ENCODE measurements around the gene FUT1. TPM values are rescaled to one million over a fixed set of nuclear protein-coding genes. Genes with fewer than 3 reads are reported as not detected.

Gene FUT1
- total RNA-seq, 1 donor from 2014 or later: 13.2 TPM

DNA sequence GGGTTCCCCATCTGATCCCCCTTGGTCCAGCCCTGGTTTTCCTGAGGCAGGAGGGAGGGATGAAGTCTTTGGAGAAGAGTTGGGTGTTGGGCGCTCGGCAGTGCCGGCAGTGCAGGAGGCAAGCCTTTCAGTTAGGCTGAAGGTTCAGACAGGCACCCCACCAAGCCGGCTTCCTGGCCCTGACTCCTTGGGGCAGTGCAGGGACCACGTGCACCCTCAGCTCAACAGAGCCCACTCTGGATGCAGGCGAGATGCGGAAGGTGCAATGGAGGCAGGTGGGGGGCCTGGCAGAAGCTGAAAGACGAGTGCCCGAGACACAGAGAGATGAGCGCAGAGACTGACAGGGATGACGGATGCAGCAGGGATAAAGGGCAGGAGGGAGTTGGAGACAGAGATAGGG, 44.0 kb downstream of the FUT1 start:
- TF ChIP-seq, protein P1, sequence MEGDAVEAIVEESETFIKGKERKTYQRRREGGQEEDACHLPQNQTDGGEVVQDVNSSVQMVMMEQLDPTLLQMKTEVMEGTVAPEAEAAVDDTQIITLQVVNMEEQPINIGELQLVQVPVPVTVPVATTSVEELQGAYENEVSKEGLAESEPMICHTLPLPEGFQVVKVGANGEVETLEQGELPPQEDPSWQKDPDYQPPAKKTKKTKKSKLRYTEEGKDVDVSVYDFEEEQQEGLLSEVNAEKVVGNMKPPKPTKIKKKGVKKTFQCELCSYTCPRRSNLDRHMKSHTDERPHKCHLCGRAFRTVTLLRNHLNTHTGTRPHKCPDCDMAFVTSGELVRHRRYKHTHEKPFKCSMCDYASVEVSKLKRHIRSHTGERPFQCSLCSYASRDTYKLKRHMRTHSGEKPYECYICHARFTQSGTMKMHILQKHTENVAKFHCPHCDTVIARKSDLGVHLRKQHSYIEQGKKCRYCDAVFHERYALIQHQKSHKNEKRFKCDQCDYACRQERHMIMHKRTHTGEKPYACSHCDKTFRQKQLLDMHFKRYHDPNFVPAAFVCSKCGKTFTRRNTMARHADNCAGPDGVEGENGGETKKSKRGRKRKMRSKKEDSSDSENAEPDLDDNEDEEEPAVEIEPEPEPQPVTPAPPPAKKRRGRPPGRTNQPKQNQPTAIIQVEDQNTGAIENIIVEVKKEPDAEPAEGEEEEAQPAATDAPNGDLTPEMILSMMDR (IDR thresholded peaks at IDR 0.05): no peak

DNA sequence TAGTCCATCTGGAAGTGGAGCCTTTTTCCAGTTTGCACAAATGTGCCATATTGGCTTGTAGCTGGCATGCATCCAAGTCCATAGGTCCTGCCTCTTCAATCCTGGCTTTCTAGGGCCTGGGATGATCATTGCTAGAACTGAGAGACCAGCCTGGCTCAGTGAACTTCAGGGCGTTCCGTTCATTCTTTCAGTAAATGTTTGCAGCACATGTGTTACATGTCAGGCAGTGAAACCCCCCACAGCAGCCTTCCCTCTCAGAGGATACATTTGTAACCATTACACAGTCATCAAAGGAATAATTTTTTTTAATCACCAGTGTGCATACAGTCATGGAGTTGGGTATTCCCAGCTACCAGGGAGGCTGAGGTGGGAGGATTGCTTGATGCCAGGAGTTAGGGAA, 47.0 kb downstream of the FUT1 start:
- Histone ChIP-seq H3K27me3 (ENCODE audit: low read depth) (no peaks in the 10 kb centered on the region), H3K36me3 (peaks cover 7% of the 10 kb centered on the region), H3K4me3 (no peak overlapping the region), H3K9me3 (no peaks in the 10 kb centered on the region), H3K27ac (no peak overlapping the region), H3K4me1 (no peaks in the 10 kb centered on the region)
- TF ChIP-seq, protein P1 (IDR thresholded peaks at IDR 0.05): no peak
- no peak for ATAC-seq
- intact Hi-C loops (cut with DNase I): no loop called here
- DNase-seq: no peak

More for the DNA sequence above, 44.0 kb downstream of the FUT1 start:
- intact Hi-C loops (cut with DNase I): no loop called here
- no peak overlapping the region for H3K4me3 ChIP-seq
- no peaks in the 10 kb centered on the region for H3K9me3 ChIP-seq
- H3K27me3 ChIP-seq (ENCODE audit: low read depth): no peaks in the 10 kb centered on the region
- DNase-seq (no peak), ATAC-seq (no peak)
- H3K4me1 ChIP-seq: peaks cover 8% of the 10 kb centered on the region
- H3K27ac ChIP-seq: no peak overlapping the region
- no peaks in the 10 kb centered on the region for H3K36me3 ChIP-seq

DNA sequence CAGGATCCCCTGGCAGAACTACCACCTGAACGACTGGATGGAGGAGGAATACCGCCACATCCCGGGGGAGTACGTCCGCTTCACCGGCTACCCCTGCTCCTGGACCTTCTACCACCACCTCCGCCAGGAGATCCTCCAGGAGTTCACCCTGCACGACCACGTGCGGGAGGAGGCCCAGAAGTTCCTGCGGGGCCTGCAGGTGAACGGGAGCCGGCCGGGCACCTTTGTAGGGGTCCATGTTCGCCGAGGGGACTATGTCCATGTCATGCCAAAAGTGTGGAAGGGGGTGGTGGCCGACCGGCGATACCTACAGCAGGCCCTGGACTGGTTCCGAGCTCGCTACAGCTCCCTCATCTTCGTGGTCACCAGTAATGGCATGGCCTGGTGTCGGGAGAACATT, 49.1 kb downstream of the FUT1 start:
- ATAC-seq (no peak), DNase-seq (no peak)
- H3K27ac ChIP-seq: no peak overlapping the region
- H3K4me3 ChIP-seq: no peak overlapping the region
- TF ChIP-seq, protein P1 (IDR thresholded peaks at IDR 0.05): no peak
- H3K4me1 ChIP-seq: no peaks in the 10 kb centered on the region
- no peaks in the 10 kb centered on the region for H3K27me3 ChIP-seq (ENCODE audit: low read depth)
- H3K36me3 ChIP-seq: peaks cover 7% of the 10 kb centered on the region
- intact Hi-C loops (cut with DNase I): no loop called here
- no peaks in the 10 kb centered on the region for H3K9me3 ChIP-seq

DNA sequence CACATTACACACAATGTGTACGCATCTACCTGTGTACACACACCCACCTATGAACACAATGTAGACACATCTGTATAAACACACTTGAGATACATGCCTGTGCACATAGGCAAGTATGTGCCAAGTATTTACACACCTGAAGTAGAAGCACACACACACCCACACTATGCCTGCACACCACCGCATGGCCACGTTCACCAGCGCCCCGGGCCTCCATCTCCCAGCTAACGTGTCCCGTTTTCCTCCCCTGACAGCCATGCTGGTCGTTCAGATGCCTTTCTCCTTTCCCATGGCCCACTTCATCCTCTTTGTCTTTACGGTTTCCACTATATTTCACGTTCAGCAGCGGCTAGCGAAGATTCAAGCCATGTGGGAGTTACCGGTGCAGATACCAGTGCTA, 49.7 kb downstream of the FUT1 start:
- TF ChIP-seq, protein P1 (IDR thresholded peaks at IDR 0.05): no peak
- DNase-seq (no peak), ATAC-seq (no peak)
- H3K27me3 ChIP-seq (ENCODE audit: low read depth): no peaks in the 10 kb centered on the region
- H3K4me1 ChIP-seq: no peaks in the 10 kb centered on the region
- peaks cover 7% of the 10 kb centered on the region for H3K36me3 ChIP-seq
- H3K9me3 ChIP-seq: no peaks in the 10 kb centered on the region
- no peak overlapping the region for H3K4me3 ChIP-seq
- H3K27ac ChIP-seq: no peak overlapping the region
- intact Hi-C loops (cut with DNase I): no loop called here

DNA sequence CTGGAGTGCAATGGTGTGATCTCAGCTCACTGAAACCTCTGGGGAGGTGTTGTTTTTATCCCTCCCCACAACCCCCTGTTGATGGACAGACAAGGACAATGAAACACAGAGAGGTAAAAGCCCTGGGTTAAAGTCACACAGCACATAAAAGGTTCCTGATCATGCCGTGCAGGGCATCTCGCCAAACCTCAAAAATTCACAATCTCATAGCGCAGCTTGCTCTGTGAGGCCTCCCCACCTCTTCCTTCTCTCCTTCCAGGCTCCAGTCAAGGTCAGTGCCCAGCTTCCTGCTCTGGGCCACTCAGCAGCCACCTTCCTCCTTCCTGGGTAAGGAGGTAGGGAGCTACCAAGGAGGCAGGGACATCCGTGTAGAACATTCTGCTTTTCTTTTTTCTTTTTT, 54.4 kb downstream of the FUT1 start:
- peaks cover 9% of the 10 kb centered on the region for H3K4me1 ChIP-seq
- peak; percentile 52 to 66 for ATAC-seq
- no peaks in the 10 kb centered on the region for H3K9me3 ChIP-seq
- intact Hi-C loops (cut with DNase I): no loop called here
- TF ChIP-seq, protein P1 (IDR thresholded peaks at IDR 0.05): no peak
- H3K4me3 ChIP-seq: no peak overlapping the region
- H3K27me3 ChIP-seq (ENCODE audit: low read depth): peaks cover 11% of the 10 kb centered on the region
- no peak for DNase-seq
- H3K27ac ChIP-seq: no peak overlapping the region
- peaks cover 7% of the 10 kb centered on the region for H3K36me3 ChIP-seq

Other genes starting within 250 kb of the FUT1 start
- gene LMTK3, start 240.8 kb downstream of the FUT1 start, total RNA-seq: 7.1 TPM
- gene SULT2B1, start 200.5 kb downstream of the FUT1 start, total RNA-seq: 14.4 TPM
- not detected for gene SPACA4, start 145.9 kb downstream of the FUT1 start, total RNA-seq
- 34.1 TPM for gene FAM83E, start 137.6 kb downstream of the FUT1 start, total RNA-seq
- 997 TPM for gene RPL18, start 133.5 kb downstream of the FUT1 start, total RNA-seq
- 23.8 TPM for gene SPHK2, start 133.1 kb downstream of the FUT1 start, total RNA-seq
- gene DBP, start 115.3 kb downstream of the FUT1 start, total RNA-seq: 17.7 TPM
- 7.8 TPM for gene CA11, start 106.5 kb downstream of the FUT1 start, total RNA-seq
- 0.24 TPM for gene NTN5, start 79.6 kb downstream of the FUT1 start, total RNA-seq
- gene FUT2, start 56.7 kb downstream of the FUT1 start, total RNA-seq: 1.2 TPM
- gene MAMSTR, start 32.9 kb downstream of the FUT1 start, total RNA-seq: 1.5 TPM
- 33.4 TPM for gene RASIP1, start 12.0 kb downstream of the FUT1 start, total RNA-seq
- gene IZUMO1, start 5.7 kb downstream of the FUT1 start, total RNA-seq: 2.9 TPM
- not detected for gene FGF21, start 2.9 kb upstream of the FUT1 start, total RNA-seq
- gene BCAT2, start 58.4 kb upstream of the FUT1 start, total RNA-seq: 60.7 TPM
- 22.7 TPM for gene HSD17B14, start 83.8 kb upstream of the FUT1 start, total RNA-seq
- 21.2 TPM for gene PLEKHA4, start 116.0 kb upstream of the FUT1 start, total RNA-seq
- gene PPP1R15A, start 119.8 kb upstream of the FUT1 start, total RNA-seq: 80.4 TPM
- gene TULP2, start 146.1 kb upstream of the FUT1 start, total RNA-seq: not detected
- gene NUCB1, start 147.7 kb upstream of the FUT1 start, total RNA-seq: 310 TPM
- 1.9 TPM for gene DHDH, start 181.1 kb upstream of the FUT1 start, total RNA-seq
- 142 TPM for gene BAX, start 202.2 kb upstream of the FUT1 start, total RNA-seq
- 9,799 TPM for gene FTL, start 212.7 kb upstream of the FUT1 start, total RNA-seq
- 24.8 TPM for gene GYS1, start 240.7 kb upstream of the FUT1 start, total RNA-seq
- 45.3 TPM for gene RUVBL2, start 241.2 kb upstream of the FUT1 start, total RNA-seq